B cell (primary cell): Measurements from ENCODE around the gene PSME1.

Experiments
- CTCF ChIP-seq: fragments of 200-600 bp; IDR thresholded peaks from one replicate; pipeline ENCODE4 v1.8.0; 2022; ENCODE audit warnings: antibody characterized with exemption, mild to moderate bottlenecking
- EZH2 ChIP-seq: IDR thresholded peaks from 2 replicates; pipeline ENCODE4 v1.6.1; 2012; ENCODE audit warnings: borderline replicate concordance, low read depth, mild to moderate bottlenecking, moderate library complexity, low read length; ENCODE audit not compliant: insufficient read depth, poor library complexity, severe bottlenecking

- TF ChIP-seq CTCF, result no peak
- no peak for TF ChIP-seq EZH2
Observed at GRCh38 chr14:24130717-24131548, 5.1 kb upstream of the PSME1 start.
